NCI-H1048 (cell line): ENCODE data around the gene MAP2.
"Not testable (repeated sequence)": the region's sequence is repeated elsewhere in the genome, so short reads cannot be mapped to it uniquely, and the experiment has no call there.

Experiments
- DNase-seq: peaks from one replicate; lab custom pipeline; 2025; lab: John Stamatoyannopoulos, UW

The MAP2 gene

DNA sequence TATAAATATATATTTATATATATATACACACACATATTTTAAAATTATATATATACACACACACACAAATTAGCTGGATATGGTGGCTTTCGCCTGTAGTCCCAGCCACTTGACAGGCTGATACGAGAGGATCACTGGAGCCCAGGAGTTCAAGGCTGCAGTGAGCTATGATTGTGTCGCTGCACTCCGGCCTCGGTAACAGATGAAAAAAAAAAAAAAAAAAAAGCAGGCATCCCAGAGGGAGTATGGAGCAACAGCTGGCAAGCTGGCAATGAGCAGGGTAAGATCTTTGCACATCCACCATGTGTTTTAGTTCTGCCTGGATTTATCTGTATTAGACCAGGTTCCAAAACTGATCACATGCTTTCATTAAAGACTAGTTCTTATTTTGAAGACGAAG lies 170.1 kb downstream of the MAP2 start:
- DNase-seq, result no peak

DNA sequence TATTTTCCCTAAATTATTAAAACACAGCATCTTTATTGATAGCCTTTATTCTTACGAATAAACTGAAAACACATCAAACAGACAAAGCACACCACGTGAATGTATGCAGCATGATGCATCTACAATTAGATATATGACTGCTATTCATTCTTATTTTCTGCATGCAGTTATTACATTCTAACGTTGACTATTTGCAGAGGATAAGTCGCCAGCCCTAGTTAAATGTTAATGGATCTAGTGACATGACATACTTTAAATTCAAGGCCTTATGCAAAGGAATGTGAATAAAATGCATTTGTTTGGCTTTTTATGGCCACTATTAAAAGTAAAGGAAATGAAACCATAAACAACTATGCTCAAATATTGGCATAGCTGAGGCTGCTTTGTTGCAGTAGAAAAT lies 172.4 kb downstream of the MAP2 start:
- DNase-seq, result no peak

DNA sequence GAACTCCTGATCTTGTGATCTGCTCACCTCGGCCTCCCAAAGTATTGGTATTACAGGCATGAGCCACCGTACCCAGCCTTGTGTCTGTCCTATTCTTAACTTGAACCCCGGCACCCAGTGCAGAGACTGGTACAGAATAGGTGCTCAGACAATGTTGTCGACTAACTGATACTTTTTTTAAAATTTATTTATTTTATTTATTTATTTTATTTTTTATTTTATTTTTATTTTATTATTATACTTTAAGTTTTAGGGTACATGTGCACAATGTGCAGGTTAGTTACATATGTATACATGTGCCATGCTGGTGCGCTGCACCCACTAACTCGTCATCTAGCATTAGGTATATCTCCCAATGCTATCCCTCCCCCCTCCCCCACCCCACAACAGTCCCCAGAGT lies 174.4 kb downstream of the MAP2 start:
- not testable (repeated sequence) for DNase-seq

GRCh38 chr2:209600341-209601171 lies 176.7 kb downstream of the MAP2 start:
- DNase-seq, result no peak

DNA sequence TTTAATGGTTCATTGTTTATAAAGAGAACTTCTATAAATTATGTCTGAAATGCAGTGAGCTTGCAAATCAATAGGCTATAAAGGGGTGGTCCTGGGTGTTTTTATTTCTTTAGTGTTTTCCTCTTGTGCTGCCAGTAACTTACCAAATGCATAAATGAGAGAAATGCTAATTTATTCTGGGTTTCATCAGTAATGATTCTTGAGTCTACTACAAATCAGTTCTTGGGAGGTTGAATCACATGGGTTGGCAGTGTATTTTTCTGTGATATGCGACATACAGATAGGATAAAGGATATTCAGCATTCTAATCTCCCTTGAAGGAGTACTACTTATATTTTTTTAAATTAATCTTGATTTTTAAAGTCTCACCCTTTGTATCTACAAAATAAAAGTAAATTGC lies 177.7 kb downstream of the MAP2 start:
- no peak for DNase-seq

DNA sequence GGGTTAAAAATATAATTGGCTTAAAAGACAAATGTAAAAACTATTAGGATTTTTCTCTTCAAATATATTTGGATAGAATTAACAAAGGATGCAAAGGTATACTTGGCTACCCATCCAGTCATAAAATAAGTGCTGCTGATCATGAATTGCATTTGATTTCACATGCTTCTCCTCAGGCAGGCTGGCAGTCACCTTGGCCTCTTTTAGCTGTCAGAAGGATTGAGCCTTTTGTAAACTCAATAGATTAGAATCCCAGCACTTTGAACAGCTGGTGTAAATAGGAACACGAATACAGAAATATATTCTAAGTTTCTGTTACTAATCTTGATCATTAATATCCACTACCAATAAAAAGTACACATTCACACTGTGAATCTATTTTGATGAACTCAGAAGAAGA lies 178.4 kb downstream of the MAP2 start:
- DNase-seq, result no peak

GRCh38 chr2:209609531-209609930 lies 185.7 kb downstream of the MAP2 start:
- no peak for DNase-seq

DNA sequence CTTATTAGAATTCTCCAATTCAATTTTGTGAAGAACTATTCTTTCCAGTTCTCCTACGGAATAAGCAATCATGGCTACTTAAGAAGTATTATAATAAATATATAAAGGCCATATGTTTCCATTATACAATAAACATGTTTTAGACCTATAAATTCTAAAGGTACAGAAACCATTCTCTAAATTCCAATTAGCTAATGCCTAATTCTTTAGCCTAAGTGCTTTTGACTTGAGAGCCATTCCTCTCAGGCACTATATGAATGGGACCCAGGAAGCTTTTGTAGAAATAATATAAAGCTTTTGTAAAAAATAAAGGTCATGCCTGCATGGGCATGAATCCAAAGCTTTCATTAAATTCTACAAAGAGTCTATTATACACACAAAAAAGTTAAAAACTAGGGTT lies 186.8 kb downstream of the MAP2 start:
- no peak for DNase-seq

DNA sequence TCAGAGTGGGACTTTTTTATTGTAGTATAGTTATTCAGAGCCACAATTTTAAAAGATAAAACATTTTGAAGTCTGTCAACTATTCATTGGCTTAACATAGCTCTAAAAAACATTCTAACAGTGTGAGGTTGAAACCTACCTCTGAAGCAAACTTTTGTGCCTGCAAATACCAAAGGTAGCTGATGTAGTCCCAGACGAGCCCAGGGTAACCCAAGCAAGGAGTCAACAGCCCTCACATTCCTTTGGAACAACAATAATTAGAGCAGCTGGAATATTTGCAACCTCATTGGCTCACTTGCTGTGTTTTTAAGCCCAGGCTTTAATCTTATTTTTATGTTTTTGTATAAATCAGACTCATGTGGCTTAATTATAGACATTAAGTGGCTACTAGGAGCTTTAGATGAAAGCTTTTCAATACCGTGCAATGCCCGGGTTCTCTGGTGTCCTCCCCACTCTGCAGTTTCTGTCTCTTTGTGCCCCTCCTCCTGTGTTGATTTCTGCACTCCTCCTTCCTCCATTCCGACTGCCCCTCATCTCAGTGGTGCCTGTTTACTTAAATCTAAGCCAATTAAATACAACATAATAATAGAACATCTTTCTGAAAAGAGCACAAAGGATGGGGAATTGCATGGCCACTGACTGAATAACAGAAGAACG lies 189.9 kb downstream of the MAP2 start:
- no peak for DNase-seq

GRCh38 chr2:209614690-209615369 lies 191.0 kb downstream of the MAP2 start:
- DNase-seq, result no peak

GRCh38 chr2:209619782-209620181 lies 195.9 kb downstream of the MAP2 start:
- DNase-seq, result no peak

GRCh38 chr2:209624192-209624938 lies 200.5 kb downstream of the MAP2 start:
- no peak for DNase-seq

DNA sequence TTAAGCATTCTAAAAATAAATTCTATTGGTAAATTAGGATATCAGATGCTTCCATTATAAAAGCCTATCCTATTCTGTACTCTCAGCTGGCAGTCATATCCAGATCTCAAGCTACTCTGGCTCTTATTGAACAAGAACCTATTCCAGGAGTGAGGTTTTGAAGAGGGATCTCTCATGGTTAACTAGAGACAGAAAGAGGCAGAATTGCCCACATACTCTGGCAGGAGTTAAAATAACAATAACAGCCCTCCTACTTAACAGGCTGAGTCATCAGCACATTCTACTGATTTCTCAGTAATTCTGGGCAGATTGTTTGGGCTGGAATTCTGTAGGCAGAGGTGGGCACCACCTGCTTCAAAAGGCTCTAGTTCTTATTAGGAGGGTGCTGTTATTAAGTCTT lies 205.8 kb downstream of the MAP2 start:
- no peak for DNase-seq

- no peak for DNase-seq
Observed at GRCh38 chr2:209633911-209634310, 210.1 kb downstream of the MAP2 start.

- no peak for DNase-seq
Observed at GRCh38 chr2:209636076-209636475, 212.2 kb downstream of the MAP2 start.

DNA sequence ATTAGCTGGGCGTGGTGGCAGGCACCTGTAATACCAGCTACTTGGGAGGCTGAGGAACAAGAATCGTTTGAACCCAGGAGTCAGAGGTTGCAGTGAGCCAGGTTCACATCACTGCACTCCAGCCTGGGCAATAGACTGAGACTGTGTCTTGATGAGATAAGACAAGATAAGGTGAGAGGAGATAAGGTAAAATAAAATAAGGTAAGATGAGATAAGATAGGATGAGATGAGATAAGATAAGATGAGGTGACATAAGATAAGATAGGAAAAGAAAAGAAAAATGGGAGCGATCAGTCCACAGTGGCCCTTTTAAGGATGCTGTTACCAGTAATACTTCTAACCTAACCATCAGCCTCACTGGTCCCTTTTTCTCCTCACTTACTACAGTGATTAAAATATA lies 213.4 kb downstream of the MAP2 start:
- no peak for DNase-seq

GRCh38 chr2:209638346-209638745 lies 214.5 kb downstream of the MAP2 start:
- no peak for DNase-seq

GRCh38 chr2:209640358-209640757 lies 216.5 kb downstream of the MAP2 start:
- no peak for DNase-seq

GRCh38 chr2:209642146-209642820 lies 218.4 kb downstream of the MAP2 start:
- DNase-seq, result no peak

DNA sequence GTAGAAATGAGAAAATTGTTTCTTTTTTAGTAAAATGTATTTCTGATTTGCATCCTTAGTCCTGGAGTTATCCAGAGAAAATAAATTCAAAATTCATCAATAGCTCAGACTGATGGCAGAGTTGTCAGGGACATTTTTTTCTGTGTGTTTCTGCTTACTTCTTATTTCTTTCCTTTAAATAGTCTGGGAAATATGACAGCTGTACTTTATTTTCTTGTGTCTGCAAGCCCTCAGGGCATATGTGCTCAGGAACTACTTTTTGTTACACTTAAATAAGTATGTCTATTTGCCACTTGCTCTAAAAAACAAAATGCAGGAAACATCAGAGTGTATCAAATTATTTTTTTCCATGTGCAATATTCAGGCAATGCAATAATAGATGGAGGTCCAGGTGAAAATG lies 221.0 kb downstream of the MAP2 start:
- DNase-seq, result no peak

DNA sequence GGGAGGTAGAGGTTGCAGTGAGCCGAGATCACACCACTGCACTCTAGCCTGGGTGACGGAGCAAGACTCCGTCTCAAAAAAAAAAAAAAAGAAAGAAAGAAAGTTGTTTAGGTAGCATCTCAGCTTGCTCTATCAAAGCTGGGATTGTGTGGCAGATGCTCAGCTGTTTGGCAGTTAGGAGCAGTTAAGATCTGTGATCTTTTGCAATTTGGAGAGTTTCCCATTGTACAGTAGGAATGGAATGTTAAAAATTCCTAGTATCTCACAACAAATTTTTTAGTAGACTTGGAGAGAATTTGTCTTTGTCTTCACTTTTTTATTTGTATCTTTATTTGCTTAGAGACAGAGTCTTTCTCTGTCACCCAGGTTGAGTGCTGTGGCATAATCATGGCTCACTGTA lies 224.9 kb downstream of the MAP2 start:
- no peak for DNase-seq

- DNase-seq, result no peak
Observed at GRCh38 chr2:209653134-209653533, 229.3 kb downstream of the MAP2 start.
